Esophagus squamous epithelium (tissue), 5 donors: ENCODE data around the gene PTPA. TPM values are rescaled to one million over a fixed set of nuclear protein-coding genes. Genes with fewer than 3 reads are reported as not detected.
"Not testable (repeated sequence)": the region's sequence is repeated elsewhere in the genome, so short reads cannot be mapped to it uniquely, and the experiment has no call there.

ENCODE experiments used
- DNase-seq: peaks from one replicate; lab custom pipeline; 2025; lab: John Stamatoyannopoulos, UW
- H3K27ac ChIP-seq, 4 donors: fragments of 200-600 bp; sonication (generic); one replicate each; pipeline ENCODE4 v1.5.1; 2016 to 2019; ENCODE audit warnings: mild to moderate bottlenecking in 1 of 4
- H3K27me3 ChIP-seq, 4 donors: fragments of 200-600 bp; sonication (generic); 1 replicate in 3 of 4; 2 replicates in 1 of 4; pipeline versions ENCODE4 v1.5.1 to v1.6.0; 2017 to 2021; ENCODE audit warnings: antibody characterized with exemption in 1 of 4
- H3K36me3 ChIP-seq, 3 donors: fragments of 200-600 bp; sonication (generic); one replicate each; pipeline ENCODE4 v1.5.1; 2016 to 2019
- H3K4me1 ChIP-seq, 3 donors: fragments of 200-600 bp; sonication (generic); one replicate each; pipeline ENCODE4 v1.5.1; 2017 to 2019
- H3K4me3 ChIP-seq, 4 donors: fragments of 200-600 bp; sonication (generic); 1 replicate in 3 of 4; 2 replicates in 1 of 4; pipeline ENCODE4 v1.5.1; 2016 to 2019; ENCODE audit warnings: mild to moderate bottlenecking in 2 of 4, moderate library complexity in 1 of 4
- H3K9me3 ChIP-seq, 3 donors: fragments of 200-600 bp; sonication (generic); one replicate each; pipeline ENCODE4 v1.5.1; 2016 to 2019
- CTCF ChIP-seq, 6 experiments: fragments of 450-650 bp in 4 of 6; fragments of 200-600 bp in 2 of 6; sonication (generic) in 2 of 6; IDR thresholded peaks; one replicate each; pipeline ENCODE4 v1.5.1; 2016 to 2019; ENCODE audit warnings: antibody characterized with exemption in 6 of 6, mild to moderate bottlenecking in 4 of 6, moderate library complexity in 4 of 6
- POLR2A ChIP-seq, 4 donors: fragments of 450-650 bp; IDR thresholded peaks; one replicate each; pipeline ENCODE4 v1.6.1; 2017; ENCODE audit warnings: antibody characterized with exemption in 4 of 4, mild to moderate bottlenecking in 4 of 4, moderate library complexity in 3 of 4
- WGBS, 2 donors: methylation state at CpG; one replicate each; pipeline ENCODE4 v1.1.5; 2018; 5-methylcytosine and 5-hydroxymethylcytosine counted together
- intact Hi-C: fragments of 100-400 bp; cut with DNase I; formaldehyde crosslinking; loops from one replicate; pipeline ENCODE4 v1.15.0; 2022
- total RNA-seq, 4 donors: library from RNA; depleted of rRNA; stranded (reverse); fragments of >200 nt; gene quantifications; one replicate each; pipeline ENCODE4 v1.1.0, GENCODE V29; 2016
- donor health status: DM: yes; HTN: yes; CAD: no.

The PTPA gene
- total RNA-seq, 4 donors from 2014 or later: 59.1 to 110 (median 80.6) TPM

GRCh38 chr9:129154866-129155477 lies 43.8 kb downstream of the PTPA start:
- TF ChIP-seq CTCF (IDR thresholded peaks at IDR 0.05) (no peak), POLR2A (IDR thresholded peaks at IDR 0.05) (no peak)
- Histone ChIP-seq H3K36me3 (peaks cover 0 to 48% (median 3%) of the 10 kb centered on the region in 3 donors), H3K4me1 (no peaks in the 10 kb centered on the region), H3K27me3 (no peaks in the 10 kb centered on the region), H3K4me3 (no peak overlapping the region), H3K27ac (no peak overlapping the region), H3K9me3 (no peaks in the 10 kb centered on the region)
- intact Hi-C loops: no loop called here
- WGBS, 2 donors: 95% methylated on average over 11 of the region's 16 CpGs; no CpG with 5 or more reads in 1 of the 2 donors
- DNase-seq: no peak

- no peak overlapping the region for H3K27ac ChIP-seq
- no peaks in the 10 kb centered on the region for H3K4me1 ChIP-seq
- H3K9me3 ChIP-seq: no peaks in the 10 kb centered on the region
- 67 to 80% methylated on average over 1 of the region's 10 CpGs for WGBS, 2 donors
- intact Hi-C loops: no loop called here
- no peak overlapping the region for H3K4me3 ChIP-seq
- H3K27me3 ChIP-seq: no peaks in the 10 kb centered on the region
- peaks cover 0 to 36% (median 3%) of the 10 kb centered on the region in 3 donors for H3K36me3 ChIP-seq
- no peak for DNase-seq
- TF ChIP-seq CTCF (IDR thresholded peaks at IDR 0.05): no peak
- no peak for TF ChIP-seq POLR2A (IDR thresholded peaks at IDR 0.05)
Measured at GRCh38 chr9:129156163-129156562, 44.9 kb downstream of the PTPA start.

- no peaks in the 10 kb centered on the region for H3K9me3 ChIP-seq
- WGBS, 2 donors: 77 to 84% methylated on average over 3 to 5 of the region's 10 CpGs
- TF ChIP-seq POLR2A (IDR thresholded peaks at IDR 0.05) (no peak), CTCF (IDR thresholded peaks at IDR 0.05) (no peak)
- no peak for DNase-seq
- no peak overlapping the region for H3K27ac ChIP-seq
- no peaks in the 10 kb centered on the region for H3K27me3 ChIP-seq
- H3K4me1 ChIP-seq: peaks cover 16 to 31% (median 19%) of the 10 kb centered on the region in 3 donors
- intact Hi-C loops: no loop called here
- H3K36me3 ChIP-seq: no peaks in the 10 kb centered on the region
- no peak overlapping the region for H3K4me3 ChIP-seq
Measured at GRCh38 chr9:129160712-129161533, 49.7 kb downstream of the PTPA start.

- WGBS, 2 donors: 83 to 91% methylated on average over 9 of the region's 9 CpGs
- TF ChIP-seq CTCF (IDR thresholded peaks at IDR 0.05) (no peak), POLR2A (IDR thresholded peaks at IDR 0.05) (no peak)
- no peaks in the 10 kb centered on the region for H3K9me3 ChIP-seq
- DNase-seq: no peak
- no peaks in the 10 kb centered on the region for H3K27me3 ChIP-seq
- H3K4me1 ChIP-seq: peaks cover 22 to 36% (median 24%) of the 10 kb centered on the region in 3 donors
- intact Hi-C loops: no loop called here
- no peak overlapping the region for H3K4me3 ChIP-seq
- no peak overlapping the region for H3K27ac ChIP-seq
- no peaks in the 10 kb centered on the region for H3K36me3 ChIP-seq
Measured at GRCh38 chr9:129161534-129161837, 50.3 kb downstream of the PTPA start.

GRCh38 chr9:129162497-129163197 lies 51.4 kb downstream of the PTPA start:
- no peak for DNase-seq
- Histone ChIP-seq H3K27me3 (no peaks in the 10 kb centered on the region), H3K4me3 (no peak overlapping the region), H3K27ac (peak overlapping the region in 2 of 4 donors; percentile 91 to 95), H3K36me3 (no peaks in the 10 kb centered on the region), H3K4me1 (peaks cover 31 to 48% (median 34%) of the 10 kb centered on the region in 3 donors), H3K9me3 (no peaks in the 10 kb centered on the region)
- intact Hi-C loops: no loop called here
- 93 to 97% methylated on average over 8 to 11 of the region's 11 CpGs for WGBS, 2 donors
- no peak for TF ChIP-seq POLR2A (IDR thresholded peaks at IDR 0.05)
- TF ChIP-seq CTCF (IDR thresholded peaks at IDR 0.05): peak in 1 of 6 experiments; percentile 3

- intact Hi-C loops, H3K9me3 ChIP-seq, H3K4me3 ChIP-seq, H3K27me3 ChIP-seq, H3K36me3 ChIP-seq, DNase-seq: not testable (repeated sequence)
- WGBS, 2 donors: 60 to 64% methylated on average over 5 of the region's 5 CpGs
- Histone ChIP-seq H3K27ac (peak overlapping the region; percentile 90 to 95 (median 92)), H3K4me1 (peaks cover 37 to 54% (median 38%) of the 10 kb centered on the region in 3 donors)
Measured at GRCh38 chr9:129163198-129163670, 52.0 kb downstream of the PTPA start.
